Subcutaneous adipose tissue (tissue), 4 donors: Measurements from ENCODE around the gene CPSF4L. TPM values are rescaled to one million over a fixed set of nuclear protein-coding genes. Genes with fewer than 3 reads are reported as not detected.

ENCODE experiments used
- CTCF ChIP-seq: fragments of 450-650 bp; IDR thresholded peaks from one replicate; pipeline ENCODE4 v1.5.1; 2016; ENCODE audit warnings: low read depth, mild to moderate bottlenecking, control low read depth, antibody characterized with exemption, moderate library complexity
- total RNA-seq, 4 donors: library from RNA; depleted of rRNA; stranded (reverse); fragments of >200 nt; gene quantifications; one replicate each; pipeline ENCODE4 v1.1.0, GENCODE V29; 2016

CPSF4L gene
- total RNA-seq, 4 donors from 2014 or later: not detected

DNA sequence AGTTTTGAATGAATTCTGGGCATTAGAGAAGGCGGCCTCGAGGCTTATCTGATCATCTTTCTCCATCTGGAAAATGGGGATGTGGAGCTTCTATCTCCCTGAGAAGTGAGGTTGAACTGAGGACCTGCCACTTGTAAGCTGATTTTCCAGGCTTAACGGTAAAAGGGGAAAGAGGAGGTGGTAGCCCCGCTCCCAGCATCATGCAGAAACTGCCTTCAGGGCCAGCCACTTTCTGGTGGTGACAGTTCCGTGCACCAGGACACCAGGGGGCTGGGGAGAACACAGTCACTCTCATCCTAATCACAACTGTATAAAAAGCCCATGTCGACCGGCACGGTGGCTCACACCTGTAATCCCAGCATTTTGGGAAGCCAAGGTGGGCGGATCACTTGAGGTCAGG is 20.9 kb upstream of the CPSF4L start:
- no peak for TF ChIP-seq CTCF

DNA sequence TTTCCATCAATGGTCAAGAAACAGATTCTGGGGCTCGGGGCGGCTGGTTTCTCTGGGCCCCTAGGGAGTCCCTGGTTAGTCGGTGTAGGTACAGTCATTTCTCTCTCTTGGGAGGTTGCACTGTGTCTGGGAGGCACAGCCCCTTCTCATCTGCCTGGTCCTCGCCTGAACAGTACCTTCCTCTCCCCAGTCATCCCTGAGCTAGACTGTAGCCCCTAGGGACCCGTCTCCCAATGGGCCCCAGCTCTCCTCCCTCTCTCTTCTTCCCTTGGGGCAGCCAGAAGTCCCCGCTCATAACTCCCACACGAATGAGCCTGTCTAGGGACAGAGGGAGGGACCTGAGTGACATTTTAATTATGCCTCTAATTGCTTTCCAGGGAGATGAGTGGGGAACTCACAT is 20.2 kb upstream of the CPSF4L start:
- no peak for TF ChIP-seq CTCF

GRCh38 chr17:73280191-73280590 is 18.5 kb upstream of the CPSF4L start:
- TF ChIP-seq CTCF: no peak

DNA sequence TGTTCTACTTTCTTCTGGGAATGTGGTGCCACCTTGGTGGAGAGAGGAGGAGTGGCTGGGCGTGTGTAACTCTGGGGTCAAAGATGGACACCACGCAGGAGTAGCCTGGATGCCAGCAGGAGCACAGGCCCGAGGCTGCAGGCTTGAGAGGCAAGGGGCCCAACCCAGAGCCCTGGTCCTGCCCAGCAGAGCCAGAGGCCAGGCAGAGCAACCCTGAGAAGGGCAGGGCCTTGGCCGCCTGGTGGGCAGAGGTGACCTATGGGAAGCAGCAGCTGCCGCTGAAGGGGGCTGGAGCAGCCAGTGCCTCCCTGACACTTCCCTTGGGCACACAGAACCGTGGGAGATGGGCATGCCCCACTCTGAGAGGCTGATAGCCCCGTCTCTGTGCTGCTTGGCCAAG is 18.0 kb upstream of the CPSF4L start:
- no peak for TF ChIP-seq CTCF

DNA sequence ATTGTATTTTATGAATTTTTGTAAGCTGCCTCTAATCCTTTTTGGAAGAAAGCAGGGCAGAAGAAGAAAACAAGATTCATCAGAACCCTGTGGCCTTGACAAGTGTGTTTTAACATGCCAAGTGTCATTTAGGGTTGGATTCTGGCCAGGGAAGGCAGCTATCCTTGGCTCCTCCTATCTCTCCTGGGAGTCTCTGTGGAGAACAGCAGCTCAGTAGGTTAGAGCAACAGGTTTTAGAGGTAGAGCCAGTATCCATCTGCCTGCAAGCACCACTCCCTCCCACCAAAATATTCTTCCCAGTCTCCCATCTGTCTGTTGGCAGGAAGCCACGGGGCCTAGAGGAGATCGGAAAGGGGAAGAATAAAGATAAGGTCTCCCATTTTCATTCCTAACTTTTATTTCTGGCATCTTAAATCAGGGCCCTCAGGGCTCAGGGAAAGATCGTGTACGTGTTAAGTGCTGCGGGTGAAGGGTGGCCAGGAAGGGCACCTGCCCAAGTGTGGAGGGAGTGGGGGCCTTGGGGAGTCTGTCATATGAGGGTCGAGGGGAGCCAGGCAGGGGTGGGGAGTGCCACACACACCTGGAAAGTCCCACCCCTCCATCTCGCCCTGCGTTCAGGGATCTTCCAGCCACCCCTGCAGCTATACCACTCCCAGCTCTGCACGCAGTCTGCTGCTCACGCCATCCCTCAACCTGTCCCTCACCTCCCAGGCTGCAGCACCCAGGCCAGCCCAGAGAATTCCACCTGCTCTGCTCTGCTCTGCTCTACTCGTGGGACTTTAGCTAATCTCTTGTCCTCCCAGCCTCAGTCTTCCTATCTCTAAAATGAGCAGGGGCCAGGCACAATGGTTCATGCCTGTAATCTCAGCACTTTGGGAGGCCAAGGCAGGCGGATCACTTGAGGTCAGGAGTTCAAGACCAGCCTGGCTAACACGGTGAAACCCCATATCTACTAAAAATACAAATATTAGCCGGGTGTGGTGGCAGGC is 17.1 kb upstream of the CPSF4L start:
- no peak for TF ChIP-seq CTCF

GRCh38 chr17:73278049-73278464 is 16.4 kb upstream of the CPSF4L start:
- no peak for TF ChIP-seq CTCF

DNA sequence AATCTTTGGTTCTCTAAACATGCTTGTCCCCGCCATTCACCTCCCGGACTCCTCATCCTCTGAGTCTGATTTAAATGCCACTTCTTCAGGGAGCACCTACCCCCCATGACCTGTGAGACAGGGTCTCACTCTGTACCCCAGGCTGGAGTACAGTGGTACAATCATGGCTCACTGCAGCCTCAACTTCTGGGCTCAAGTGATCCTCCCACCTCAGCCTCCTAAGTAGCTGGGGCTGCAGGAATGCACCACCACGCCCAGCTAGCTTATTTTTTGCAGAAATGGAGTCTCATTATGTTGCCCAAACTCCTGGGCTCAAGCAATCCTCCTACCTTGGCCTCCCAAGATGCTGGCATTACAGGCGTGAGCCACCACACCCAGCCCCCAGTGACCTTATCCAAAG is 12.8 kb upstream of the CPSF4L start:
- TF ChIP-seq CTCF: no peak
